HG03045 (cell line): ENCODE results near the gene APC2.
"Not testable (repeated sequence)": the region's sequence is repeated elsewhere in the genome, so short reads cannot be mapped to it uniquely, and the experiment has no call there.

ENCODE experiments used
- ATAC-seq: cut with Tn5 transposase; IDR thresholded peaks from one replicate; pipeline ENCODE4 v1.9.1; 2021; ENCODE audit warnings: mild to moderate bottlenecking, moderate library complexity; ENCODE audit not compliant: unreplicated experiment

Gene APC2

GRCh38 chr19:1412323-1412923 lies 37.5 kb upstream of the APC2 start:
- no peak for ATAC-seq

DNA sequence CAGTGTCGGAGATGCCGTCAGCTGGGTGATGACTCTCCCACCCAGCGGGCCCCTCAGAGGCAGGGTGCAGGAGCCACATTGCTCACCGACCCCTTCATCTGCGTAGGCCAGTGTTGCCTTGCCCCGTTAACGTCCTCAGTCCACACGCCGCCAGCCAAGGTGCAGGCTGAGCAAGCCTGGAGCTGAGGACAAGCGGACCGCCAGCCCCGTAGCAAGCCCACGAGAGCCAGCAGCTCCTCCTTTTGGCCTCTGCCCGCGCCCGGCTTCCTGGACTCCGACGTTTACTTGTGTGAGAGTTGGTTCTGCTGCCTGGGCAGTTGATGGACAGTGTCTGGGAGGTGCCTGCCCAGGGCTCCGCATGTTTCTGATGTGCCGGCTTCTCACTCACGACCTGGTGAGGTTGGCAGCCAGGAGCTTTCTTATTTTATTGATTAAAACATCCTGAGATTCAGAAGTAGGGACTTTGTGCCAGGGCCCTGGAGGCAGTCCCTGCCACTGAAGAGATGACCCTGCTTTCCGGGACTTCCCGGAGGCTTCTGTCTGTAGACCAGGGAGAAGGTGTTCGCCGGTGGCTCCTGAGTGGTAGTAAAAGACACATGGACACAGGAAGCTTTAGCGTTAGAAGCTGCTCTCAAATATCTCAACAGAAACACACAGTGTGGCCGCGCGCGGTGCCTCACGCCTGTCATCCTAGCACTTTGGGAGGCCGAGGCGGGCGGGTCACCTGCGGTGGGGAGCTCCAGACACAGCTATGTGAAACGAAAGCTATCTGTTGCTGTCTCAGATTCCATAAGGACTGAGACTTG lies 36.7 kb upstream of the APC2 start:
- no peak for ATAC-seq

- no peak for ATAC-seq
Observed at GRCh38 chr19:1416014-1416841, 33.7 kb upstream of the APC2 start.

GRCh38 chr19:1417145-1417544 lies 32.8 kb upstream of the APC2 start:
- no peak for ATAC-seq

DNA sequence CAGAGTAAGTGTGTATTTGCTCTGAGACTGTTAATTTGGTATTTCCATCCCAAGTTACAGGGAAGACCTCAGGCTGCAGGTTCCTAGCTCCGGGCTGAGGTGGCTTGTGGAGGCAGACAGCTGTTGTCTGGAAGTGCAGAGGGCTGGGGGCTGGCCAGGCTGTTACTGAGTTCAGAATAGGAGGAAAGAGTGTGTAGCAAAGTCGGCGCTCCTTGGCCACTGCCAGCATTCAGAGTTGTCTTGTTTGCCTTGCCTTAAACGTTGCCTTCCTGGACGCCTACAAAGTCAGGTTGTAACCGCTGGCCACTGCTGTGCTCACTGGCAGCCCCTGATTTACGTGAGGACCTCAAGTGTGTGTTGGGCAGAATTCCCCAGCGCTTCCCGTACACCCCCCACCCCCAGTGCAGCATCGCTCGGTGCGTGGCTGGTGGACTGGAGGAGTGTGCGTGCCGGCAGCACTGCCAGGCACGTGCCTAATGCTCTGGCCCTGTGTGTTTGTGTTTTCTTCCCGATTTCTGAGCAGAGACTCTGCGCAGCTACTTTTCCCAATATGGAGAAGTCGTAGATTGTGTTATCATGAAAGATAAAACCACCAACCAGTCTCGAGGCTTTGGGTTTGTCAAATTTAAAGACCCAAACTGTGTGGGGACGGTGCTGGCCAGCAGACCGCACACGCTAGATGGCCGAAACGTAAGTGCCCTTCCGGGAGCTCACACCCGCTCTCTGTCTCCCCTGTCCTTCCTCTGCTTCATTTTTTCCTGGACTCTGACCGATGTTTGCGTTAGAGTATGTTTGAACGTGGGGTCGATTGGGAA lies 32.0 kb upstream of the APC2 start:
- no peak for ATAC-seq

DNA sequence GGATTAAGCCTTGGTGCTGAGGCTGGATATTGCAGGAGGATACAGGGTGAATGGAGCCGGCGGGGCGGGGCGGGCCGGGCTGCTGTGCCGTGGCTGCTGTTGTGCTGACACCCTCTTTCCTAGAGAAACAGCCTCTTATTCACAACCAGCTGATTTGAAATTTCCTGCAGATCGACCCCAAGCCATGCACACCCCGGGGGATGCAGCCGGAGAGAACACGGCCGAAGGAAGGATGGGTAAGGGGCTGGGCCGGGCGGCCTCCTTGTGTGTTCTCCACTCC lies 31.5 kb upstream of the APC2 start:
- ATAC-seq, result no peak

GRCh38 chr19:1418951-1419738 lies 30.8 kb upstream of the APC2 start:
- ATAC-seq, result no peak

DNA sequence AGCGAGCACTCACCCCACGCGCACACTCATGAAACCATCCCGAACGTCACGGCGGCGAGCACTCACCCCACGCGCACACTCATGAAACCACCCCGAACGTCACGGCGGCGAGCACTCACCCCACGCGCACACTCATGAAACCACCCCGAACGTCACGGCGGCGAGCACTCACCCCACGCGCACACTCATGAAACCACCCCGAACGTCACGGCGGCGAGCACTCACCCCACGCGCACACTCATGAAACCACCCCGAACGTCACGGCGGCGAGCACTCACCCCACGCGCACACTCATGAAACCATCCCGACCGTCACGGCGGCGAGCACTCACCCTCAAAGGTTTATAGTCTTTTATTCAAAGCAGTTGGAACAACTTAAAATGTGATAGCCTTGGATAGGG lies 29.8 kb upstream of the APC2 start:
- not testable (repeated sequence) for ATAC-seq

GRCh38 chr19:1420590-1420989 lies 29.3 kb upstream of the APC2 start:
- ATAC-seq, result no peak

DNA sequence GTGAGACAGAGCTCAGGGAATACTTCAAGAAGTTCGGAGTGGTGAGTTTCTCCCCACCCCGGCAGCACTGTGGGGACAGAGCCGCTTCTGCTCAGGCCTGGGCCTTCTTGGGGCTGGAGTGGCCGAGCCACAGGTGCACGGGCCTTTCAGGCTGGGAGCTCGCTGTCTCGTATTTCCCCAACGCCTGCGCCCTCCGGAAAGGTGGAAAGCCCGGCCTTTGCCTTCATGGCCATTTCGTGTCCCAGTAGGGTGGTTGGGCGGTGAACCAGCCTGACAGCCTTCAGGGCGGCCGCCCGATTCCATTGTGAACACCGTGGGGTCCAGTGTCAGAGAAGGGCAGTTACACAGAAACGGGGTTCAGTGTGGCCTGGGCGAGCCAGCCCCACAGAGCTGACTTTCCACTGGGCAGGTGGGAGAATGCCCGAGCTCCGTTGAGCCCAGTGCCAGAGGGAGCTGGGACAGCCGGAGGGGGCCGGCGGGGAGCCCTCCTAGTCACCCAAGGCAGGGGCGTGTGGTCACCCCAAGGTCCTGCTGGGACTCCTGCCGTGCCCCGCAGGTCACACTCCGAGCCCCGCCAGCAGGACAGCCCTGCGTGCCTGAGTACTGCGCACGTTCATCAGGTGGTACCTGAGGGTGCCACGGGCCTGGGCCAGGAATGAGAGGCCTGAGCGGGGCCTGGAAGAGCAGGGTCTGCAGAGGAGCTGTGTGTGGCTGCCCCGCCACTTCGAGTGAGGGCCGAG lies 28.5 kb upstream of the APC2 start:
- no peak for ATAC-seq

DNA sequence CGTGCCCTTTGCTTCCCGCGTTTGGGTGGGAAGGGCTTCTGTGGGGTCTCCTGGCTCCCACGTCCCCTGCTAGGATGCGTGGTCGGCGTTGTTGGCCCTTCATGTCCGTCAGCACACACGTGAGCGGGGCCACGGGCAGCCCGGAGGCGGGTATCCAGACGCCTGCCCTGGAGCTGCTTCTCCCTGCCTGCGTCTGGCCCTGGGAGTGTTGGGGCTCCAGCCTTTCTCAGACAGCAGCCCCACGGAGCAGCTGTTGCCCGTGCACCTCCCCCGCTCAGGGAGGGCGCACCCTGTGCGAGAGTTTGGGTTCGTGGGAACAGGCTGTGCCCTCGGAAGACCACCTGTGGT lies 28.0 kb upstream of the APC2 start:
- no peak for ATAC-seq

DNA sequence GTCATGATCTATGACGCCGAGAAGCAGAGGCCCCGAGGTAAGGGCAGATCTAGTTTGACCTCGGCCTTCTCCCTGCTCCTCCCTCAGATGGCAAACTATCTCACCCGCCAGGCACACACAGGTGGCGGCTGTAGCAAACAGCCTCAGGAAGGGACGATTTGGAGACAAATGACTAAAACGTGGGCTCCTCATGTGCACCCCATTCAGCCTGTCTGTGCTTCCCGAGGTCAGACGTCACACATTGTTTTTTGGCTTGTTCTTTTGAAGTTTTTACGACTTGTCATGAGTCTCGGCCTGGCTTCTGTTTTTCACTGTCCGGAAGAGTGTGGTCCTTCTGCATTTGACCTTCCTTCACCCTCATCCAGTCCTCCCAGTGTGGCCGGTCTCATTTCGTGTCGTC lies 27.6 kb upstream of the APC2 start:
- ATAC-seq, result no peak

- ATAC-seq, result no peak
Observed at GRCh38 chr19:1422943-1423342, 27.0 kb upstream of the APC2 start.

DNA sequence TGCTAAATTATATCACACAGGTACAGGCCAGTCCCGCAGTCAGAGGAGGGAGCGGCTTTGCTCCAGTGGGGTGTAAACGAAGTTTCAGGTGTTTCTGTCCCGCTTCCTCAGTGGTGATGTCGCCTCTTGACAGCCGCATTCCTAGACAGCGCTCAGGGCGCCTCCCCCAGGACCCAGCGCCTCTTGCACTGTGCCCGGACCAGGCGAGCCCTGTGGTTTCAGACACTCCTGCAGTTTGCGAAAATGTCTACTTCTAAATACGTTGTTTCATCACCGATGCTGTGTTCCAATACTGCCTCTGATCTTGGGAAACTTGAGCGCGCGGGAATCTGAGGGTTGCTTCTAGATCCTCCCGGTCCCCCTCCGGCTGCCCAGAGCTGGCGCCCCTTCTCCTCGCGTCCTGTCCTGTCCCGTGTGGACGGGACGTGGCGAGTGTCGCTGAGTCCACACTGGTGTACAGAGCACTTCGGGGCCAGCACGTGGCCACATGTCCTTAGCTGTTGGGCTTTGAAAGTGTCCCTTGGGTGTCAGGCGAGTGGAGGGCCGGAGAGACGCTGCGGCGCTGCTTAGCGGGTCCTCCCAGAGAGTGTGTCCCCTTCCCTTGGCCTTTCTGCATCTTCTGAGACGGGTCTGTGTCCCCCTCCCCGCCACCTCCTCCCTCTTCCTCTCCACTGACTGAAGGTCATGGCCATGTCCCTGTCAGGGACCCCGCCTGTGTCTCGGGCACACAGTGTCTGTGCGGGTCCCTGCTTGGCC lies 26.3 kb upstream of the APC2 start:
- no peak for ATAC-seq

DNA sequence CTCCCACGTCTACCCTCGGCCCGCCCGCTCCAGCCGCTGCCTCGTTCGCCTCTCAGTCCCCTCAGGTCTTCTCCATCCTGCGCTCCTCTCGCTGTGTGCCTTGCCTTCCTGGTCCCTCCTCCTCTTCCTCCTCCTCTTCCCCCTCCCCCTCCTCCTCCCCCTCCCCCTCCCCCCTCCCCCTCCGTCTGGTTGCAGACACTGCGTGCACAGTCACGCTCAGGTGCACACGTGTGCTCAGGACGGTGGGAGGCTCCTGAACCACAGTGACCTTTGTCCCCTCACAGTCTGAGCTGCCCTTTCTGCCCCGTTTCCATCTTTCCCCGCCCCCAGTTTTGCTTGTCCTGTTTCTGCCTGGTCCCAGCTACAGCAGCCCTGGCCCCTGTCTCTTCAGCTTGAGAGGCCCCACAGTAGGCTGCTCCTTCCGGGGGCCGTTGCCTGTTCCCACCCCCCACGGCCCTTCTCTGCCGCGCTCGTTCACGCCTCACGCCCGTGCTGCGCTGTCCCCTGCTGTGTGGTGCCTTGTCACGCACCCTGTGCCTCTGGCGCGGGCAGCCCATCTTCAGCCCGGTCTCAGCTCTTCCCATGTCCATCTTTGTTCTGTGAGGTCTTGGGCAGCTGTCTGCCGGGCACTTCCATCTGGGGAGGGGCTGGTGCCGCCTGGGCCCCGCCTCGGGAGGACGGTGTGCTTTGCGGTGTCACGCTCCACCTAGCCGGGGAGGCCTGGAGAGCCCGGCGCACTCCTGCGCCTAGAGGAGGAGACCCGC lies 25.5 kb upstream of the APC2 start:
- no peak for ATAC-seq

- no peak for ATAC-seq
Observed at GRCh38 chr19:1425102-1425837, 24.7 kb upstream of the APC2 start.

- no peak for ATAC-seq
Observed at GRCh38 chr19:1425902-1426301, 24.0 kb upstream of the APC2 start.

GRCh38 chr19:1426736-1427135 lies 23.2 kb upstream of the APC2 start:
- no peak for ATAC-seq
